ENCODE data around the gene MYT1. TPM values are rescaled to one million over a fixed set of nuclear protein-coding genes. Genes with fewer than 3 reads are reported as not detected.

The MYT1 gene
- total and polyA plus RNA-seq, 2 of the 13 experiments (the other 11 are each of a cell fraction or from before 2014, with no cell fraction given), result 0.58 to 2.5 TPM

DNA sequence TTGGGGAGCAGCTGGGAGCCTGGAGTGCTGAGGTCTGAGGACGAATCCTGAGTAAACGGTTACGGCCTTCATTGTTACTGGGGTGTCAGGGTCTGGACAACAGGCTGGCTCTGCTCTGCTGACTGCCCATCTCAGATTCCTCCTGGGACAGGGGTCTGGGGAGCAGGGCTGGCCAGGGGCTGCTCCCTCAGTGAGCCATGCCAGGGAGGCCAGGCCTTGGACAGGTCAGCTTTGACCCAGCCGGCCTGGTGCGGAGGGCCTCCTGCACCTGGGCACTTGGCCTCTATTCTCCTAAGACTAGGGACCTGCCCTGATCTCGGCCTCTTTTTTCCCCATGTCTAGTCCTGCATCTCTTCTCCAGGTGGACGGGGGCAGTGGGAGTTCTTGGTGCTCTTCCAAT lies 44.9 kb downstream of the MYT1 start:
- WGBS (ENCODE audit: low lambda C conversion rate), result 32% methylated on average over 7 of the region's 7 CpGs
- peaks cover 58% of the 10 kb centered on the region for H3K4me1 ChIP-seq (ENCODE audit: insufficient read depth, low read length)
- no peak overlapping the region for H3K4me3 ChIP-seq (replicated peaks in 1 of 3; ENCODE audit: insufficient read depth in 1 of 3, low read depth in 2 of 3, low read length in 3 of 3)

More for the DNA sequence above, 44.9 kb downstream of the MYT1 start:
- no TSS peak for BruUV-seq (replicated peaks)
- Histone ChIP-seq H3K27ac (ENCODE audit: extremely low read length, insufficient read depth, low read length) (no peak overlapping the region), H3K9ac (ENCODE audit: insufficient read depth, low read depth, low read length) (no peak overlapping the region), H3K27me3 (ENCODE audit: control insufficient read depth in 1 of 2, insufficient read depth in 2 of 2, low read length in 2 of 2) (peaks cover 39 to 88% of the 10 kb centered on the region in 2 experiments), H3K36me3 (replicated peaks in 1 of 2; ENCODE audit: control insufficient read depth in 1 of 2, insufficient read depth in 2 of 2, low read length in 2 of 2) (no peaks in the 10 kb centered on the region), H3K79me2 (ENCODE audit: insufficient read depth, low read length) (no peaks in the 10 kb centered on the region), H3K4me2 (ENCODE audit: low read depth, low read length) (no peak overlapping the region), H4K20me1 (ENCODE audit: insufficient read depth, low read length) (no peaks in the 10 kb centered on the region), H3K9me3 (ENCODE audit: low read length) (no peaks in the 10 kb centered on the region), H2AFZ (ENCODE audit: low read length) (no peak overlapping the region)
- DNase-seq (ENCODE audit: low spot score) (no peak), ATAC-seq (no peak), FAIRE-seq (no peak)
- in situ Hi-C loops (cut with HindIII; ENCODE audit: extremely low pct_ligation_motif_present, low pct_unique_long_range_greater_than_20kb), result loop anchor here (5.0 kb wide), 1 partner anchor 37 kb away; no protein-coding TSS in a partner anchor
- intact Hi-C loops (cut with micrococcal nuclease; ENCODE audit: unreplicated experiment), result no loop called here
- CTCF ChIA-PET (ENCODE audit: low intra/inter-chr PET ratio, low total read pairs), result no interaction called here
- POLR2A ChIA-PET, result interaction anchor here (2.3 kb wide), 1 partner anchor 11 kb away, joined by 5 read pairs; no protein-coding TSS in a partner anchor
- TF ChIP-seq, protein P1, sequence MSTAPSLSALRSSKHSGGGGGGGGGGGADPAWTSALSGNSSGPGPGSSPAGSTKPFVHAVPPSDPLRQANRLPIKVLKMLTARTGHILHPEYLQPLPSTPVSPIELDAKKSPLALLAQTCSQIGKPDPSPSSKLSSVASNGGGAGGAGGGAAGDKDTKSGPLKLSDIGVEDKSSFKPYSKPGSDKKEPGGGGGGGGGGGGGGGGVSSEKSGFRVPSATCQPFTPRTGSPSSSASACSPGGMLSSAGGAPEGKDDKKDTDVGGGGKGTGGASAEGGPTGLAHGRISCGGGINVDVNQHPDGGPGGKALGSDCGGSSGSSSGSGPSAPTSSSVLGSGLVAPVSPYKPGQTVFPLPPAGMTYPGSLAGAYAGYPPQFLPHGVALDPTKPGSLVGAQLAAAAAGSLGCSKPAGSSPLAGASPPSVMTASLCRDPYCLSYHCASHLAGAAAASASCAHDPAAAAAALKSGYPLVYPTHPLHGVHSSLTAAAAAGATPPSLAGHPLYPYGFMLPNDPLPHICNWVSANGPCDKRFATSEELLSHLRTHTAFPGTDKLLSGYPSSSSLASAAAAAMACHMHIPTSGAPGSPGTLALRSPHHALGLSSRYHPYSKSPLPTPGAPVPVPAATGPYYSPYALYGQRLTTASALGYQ (CRISPR knock-in tag; IDR thresholded peaks at IDR 0.05), result no peak
- TF ChIP-seq, protein P2, sequence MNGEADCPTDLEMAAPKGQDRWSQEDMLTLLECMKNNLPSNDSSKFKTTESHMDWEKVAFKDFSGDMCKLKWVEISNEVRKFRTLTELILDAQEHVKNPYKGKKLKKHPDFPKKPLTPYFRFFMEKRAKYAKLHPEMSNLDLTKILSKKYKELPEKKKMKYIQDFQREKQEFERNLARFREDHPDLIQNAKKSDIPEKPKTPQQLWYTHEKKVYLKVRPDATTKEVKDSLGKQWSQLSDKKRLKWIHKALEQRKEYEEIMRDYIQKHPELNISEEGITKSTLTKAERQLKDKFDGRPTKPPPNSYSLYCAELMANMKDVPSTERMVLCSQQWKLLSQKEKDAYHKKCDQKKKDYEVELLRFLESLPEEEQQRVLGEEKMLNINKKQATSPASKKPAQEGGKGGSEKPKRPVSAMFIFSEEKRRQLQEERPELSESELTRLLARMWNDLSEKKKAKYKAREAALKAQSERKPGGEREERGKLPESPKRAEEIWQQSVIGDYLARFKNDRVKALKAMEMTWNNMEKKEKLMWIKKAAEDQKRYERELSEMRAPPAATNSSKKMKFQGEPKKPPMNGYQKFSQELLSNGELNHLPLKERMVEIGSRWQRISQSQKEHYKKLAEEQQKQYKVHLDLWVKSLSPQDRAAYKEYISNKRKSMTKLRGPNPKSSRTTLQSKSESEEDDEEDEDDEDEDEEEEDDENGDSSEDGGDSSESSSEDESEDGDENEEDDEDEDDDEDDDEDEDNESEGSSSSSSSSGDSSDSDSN (CRISPR knock-in tag; IDR thresholded peaks at IDR 0.05), result 0 out of 2 replicates have a peak, but pooled peaks have one; percentile 7
- no peak for TF ChIP-seq ZNF354B (CRISPR knock-in tag; IDR thresholded peaks at IDR 0.05)
- TF ChIP-seq NONO (IDR thresholded peaks at IDR 0.05), result no peak
- no peak for TF ChIP-seq NONO (CRISPR knock-in tag; conservative IDR thresholded peaks at IDR 0.05)

Data from HepG2 (cell line).